ENCODE measurements around the gene ADGRF3. TPM values are rescaled to one million over a fixed set of nuclear protein-coding genes. Genes with fewer than 3 reads are reported as not detected.
A peak's percentile ranks its signal among the peaks of the same experiment; 100 is the strongest.
"Not testable (repeated sequence)": the region's sequence is repeated elsewhere in the genome, so short reads cannot be mapped to it uniquely, and the experiment has no call there.

Gene ADGRF3
- polyA plus RNA-seq, 2 donors = 0.11 to 0.12 TPM

DNA sequence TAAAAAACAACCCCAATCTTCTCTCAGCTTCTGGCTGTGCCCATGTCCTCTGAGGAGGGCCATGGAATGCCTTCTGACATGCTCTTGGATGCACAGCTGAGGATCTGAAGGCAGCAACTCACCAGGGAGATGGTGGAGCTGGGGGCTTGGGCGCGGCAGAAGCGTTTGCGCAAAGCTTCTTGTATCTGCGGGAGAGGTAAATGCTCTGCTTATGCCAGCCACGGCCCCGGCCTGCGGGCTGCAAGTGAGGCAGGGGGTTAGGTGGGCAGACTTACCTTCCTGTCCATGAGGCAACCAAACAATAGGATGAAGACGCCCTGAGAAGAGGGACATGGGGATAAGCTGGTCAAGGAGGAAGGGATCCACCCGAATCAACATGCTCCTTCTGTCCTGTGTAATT lies 36.7 kb downstream of the ADGRF3 start:
- 85 to 86% methylated on average over 10 of the region's 10 CpGs for WGBS, 2 donors
- no peaks in the 10 kb centered on the region for H3K9me3 ChIP-seq (ENCODE audit: control insufficient read depth in 2 of 2, insufficient read depth in 1 of 2, low read depth in 1 of 2, low read length in 1 of 2)
- peaks cover 0 to 18% of the 10 kb centered on the region in 2 donors for H3K4me1 ChIP-seq (ENCODE audit: control insufficient read depth in 2 of 2, insufficient read depth in 2 of 2, low read length in 1 of 2)
- H3K4me3 ChIP-seq (ENCODE audit: low read depth in 1 of 2, low read length in 2 of 2) = no peak overlapping the region
- no peaks in the 10 kb centered on the region for H3K27me3 ChIP-seq (ENCODE audit: control insufficient read depth in 1 of 2, insufficient read depth in 2 of 2, low read length in 2 of 2)
- H3K27ac ChIP-seq (ENCODE audit: low read depth in 2 of 2, low read length in 1 of 2) = no peak overlapping the region
- H3K36me3 ChIP-seq (ENCODE audit: control insufficient read depth in 2 of 2, insufficient read depth in 2 of 2, low read length in 1 of 2) = no peaks in the 10 kb centered on the region

DNA sequence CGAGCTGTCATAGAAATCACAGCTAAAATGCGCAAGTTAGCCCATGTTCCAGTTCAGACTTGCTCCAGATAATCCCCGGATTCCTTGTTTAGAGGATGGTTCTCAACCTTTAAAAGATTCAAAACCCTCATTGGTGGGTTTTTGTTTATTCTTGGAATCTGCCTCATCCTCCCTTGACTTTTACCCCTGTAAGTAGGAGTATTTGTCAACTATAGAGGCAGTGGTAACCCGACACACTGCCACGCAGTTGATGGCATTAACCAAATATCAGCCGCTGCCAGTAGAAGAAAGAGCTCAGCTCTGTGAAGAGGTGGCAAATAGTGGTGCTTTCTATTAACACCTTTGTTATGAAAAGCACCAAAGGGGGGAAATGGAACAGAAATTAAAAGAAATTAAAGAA lies 41.0 kb downstream of the ADGRF3 start:
- Histone ChIP-seq H3K27ac (ENCODE audit: low read depth in 2 of 2, low read length in 1 of 2) (no peak overlapping the region), H3K4me1 (ENCODE audit: control insufficient read depth in 2 of 2, insufficient read depth in 2 of 2, low read length in 1 of 2) (peaks cover 0 to 7% of the 10 kb centered on the region in 2 donors)
- 50 to 57% methylated on average over 6 of the region's 6 CpGs for WGBS, 2 donors

DNA sequence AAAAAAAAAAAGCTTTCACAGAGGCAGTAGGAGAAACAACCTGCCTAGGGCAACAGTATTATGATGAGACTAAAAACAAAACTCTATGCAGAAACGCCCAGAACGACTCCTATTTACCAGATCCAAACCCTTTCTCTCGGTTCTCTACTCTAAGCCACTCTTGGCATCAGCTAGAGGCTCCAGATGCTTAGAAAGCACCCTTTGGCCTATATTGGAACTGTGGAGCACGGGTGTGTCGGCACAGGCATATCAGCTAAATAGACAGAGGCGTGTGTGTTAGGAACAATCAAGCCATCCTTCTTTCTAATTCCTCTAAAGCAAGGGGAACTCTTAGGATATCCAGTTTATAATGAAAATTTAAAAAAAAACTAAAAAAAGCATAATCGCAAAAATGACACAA lies 41.5 kb downstream of the ADGRF3 start:
- H3K27me3 ChIP-seq (ENCODE audit: control insufficient read depth in 1 of 2, insufficient read depth in 2 of 2, low read length in 2 of 2); H3K36me3 ChIP-seq (ENCODE audit: control insufficient read depth in 2 of 2, insufficient read depth in 2 of 2, low read length in 1 of 2); H3K9me3 ChIP-seq (ENCODE audit: control insufficient read depth in 2 of 2, insufficient read depth in 1 of 2, low read depth in 1 of 2, low read length in 1 of 2); H3K4me1 ChIP-seq (ENCODE audit: control insufficient read depth in 2 of 2, insufficient read depth in 2 of 2, low read length in 1 of 2); H3K4me3 ChIP-seq (ENCODE audit: low read depth in 1 of 2, low read length in 2 of 2); H3K27ac ChIP-seq (ENCODE audit: low read depth in 2 of 2, low read length in 1 of 2): not testable (repeated sequence)
- 46 to 58% methylated on average over 7 of the region's 7 CpGs for WGBS, 2 donors

More for the DNA sequence above, 41.0 kb downstream of the ADGRF3 start:
- no peaks in the 10 kb centered on the region for H3K9me3 ChIP-seq (ENCODE audit: control insufficient read depth in 2 of 2, insufficient read depth in 1 of 2, low read depth in 1 of 2, low read length in 1 of 2)
- H3K36me3 ChIP-seq (ENCODE audit: control insufficient read depth in 2 of 2, insufficient read depth in 2 of 2, low read length in 1 of 2) = no peaks in the 10 kb centered on the region
- H3K4me3 ChIP-seq (ENCODE audit: low read depth in 1 of 2, low read length in 2 of 2) = no peak overlapping the region
- H3K27me3 ChIP-seq (ENCODE audit: control insufficient read depth in 1 of 2, insufficient read depth in 2 of 2, low read length in 2 of 2) = no peaks in the 10 kb centered on the region

DNA sequence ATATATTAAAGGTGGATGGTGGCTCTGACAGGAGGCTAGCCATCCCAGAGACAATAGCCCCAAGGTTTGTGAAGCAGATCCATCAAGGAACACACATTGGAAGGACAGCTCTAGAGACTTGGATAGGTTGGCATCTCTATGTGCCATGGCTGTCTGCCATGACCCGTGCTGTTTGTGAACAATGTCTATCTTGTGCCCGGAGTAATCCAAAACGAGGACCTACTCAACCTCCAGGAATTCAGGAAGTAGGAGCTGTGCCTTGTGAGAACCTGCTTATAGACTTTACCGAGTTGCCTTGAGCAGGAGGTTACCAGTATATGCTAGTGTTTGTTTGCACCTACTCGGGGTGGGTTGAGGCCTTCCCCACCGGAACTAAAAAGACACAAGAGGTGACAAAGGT lies 43.7 kb downstream of the ADGRF3 start:
- Histone ChIP-seq H3K27ac (ENCODE audit: low read depth in 2 of 2, low read length in 1 of 2) (peak overlapping the region in 1 of 2 donors; percentile 20), H3K4me3 (ENCODE audit: low read depth in 1 of 2, low read length in 2 of 2) (no peak overlapping the region), H3K9me3 (ENCODE audit: control insufficient read depth in 2 of 2, insufficient read depth in 1 of 2, low read depth in 1 of 2, low read length in 1 of 2) (no peaks in the 10 kb centered on the region), H3K36me3 (ENCODE audit: control insufficient read depth in 2 of 2, insufficient read depth in 2 of 2, low read length in 1 of 2) (no peaks in the 10 kb centered on the region), H3K27me3 (ENCODE audit: control insufficient read depth in 1 of 2, insufficient read depth in 2 of 2, low read length in 2 of 2) (no peaks in the 10 kb centered on the region), H3K4me1 (ENCODE audit: control insufficient read depth in 2 of 2, insufficient read depth in 2 of 2, low read length in 1 of 2) (peaks cover 0 to 14% of the 10 kb centered on the region in 2 donors)
- whole genome bisulfite sequencing, 2 donors = 53 to 60% methylated on average over 6 of the region's 6 CpGs

DNA sequence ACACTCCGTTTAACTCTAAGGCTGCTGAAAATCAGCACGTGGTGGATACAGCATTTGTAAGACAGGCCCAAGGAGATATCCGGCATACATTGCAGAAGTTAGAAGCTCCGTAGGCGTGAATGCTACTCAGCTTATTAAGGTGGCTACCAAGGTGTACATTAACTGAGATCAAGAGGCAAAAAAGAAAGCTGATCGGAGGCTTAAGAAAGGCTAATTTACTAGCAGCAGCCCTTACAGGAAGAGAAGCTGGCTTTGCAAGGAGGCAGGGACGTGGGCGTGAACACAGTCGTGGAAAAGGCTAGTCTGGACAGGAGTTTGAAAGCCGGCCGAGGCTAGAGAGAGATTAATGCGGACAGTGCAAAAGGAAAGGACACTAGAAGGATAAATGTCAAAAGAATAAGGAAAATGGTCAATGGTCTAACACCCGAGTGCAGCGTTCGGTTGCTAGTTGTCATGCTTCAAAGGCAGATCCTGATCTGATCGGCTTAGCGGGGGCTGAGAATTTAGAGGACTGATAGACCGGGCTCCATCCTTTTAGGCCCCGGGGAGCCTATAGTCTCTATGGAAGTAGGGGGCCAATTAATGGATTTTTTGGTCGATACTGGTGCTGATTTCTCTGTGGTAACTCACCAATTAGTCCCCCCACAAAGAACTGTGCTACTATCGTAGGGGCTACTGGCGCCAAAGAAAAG lies 46.2 kb downstream of the ADGRF3 start:
- Histone ChIP-seq H3K9me3 (ENCODE audit: control insufficient read depth in 2 of 2, insufficient read depth in 1 of 2, low read depth in 1 of 2, low read length in 1 of 2) (no peaks in the 10 kb centered on the region), H3K27ac (ENCODE audit: low read depth in 2 of 2, low read length in 1 of 2) (peak overlapping the region; percentile 91 to 96), H3K4me1 (ENCODE audit: control insufficient read depth in 2 of 2, insufficient read depth in 2 of 2, low read length in 1 of 2) (peaks cover 0 to 14% of the 10 kb centered on the region in 2 donors), H3K36me3 (ENCODE audit: control insufficient read depth in 2 of 2, insufficient read depth in 2 of 2, low read length in 1 of 2) (no peaks in the 10 kb centered on the region), H3K4me3 (ENCODE audit: low read depth in 1 of 2, low read length in 2 of 2) (peak overlapping the region in 1 of 2 donors; percentile 57), H3K27me3 (ENCODE audit: control insufficient read depth in 1 of 2, insufficient read depth in 2 of 2, low read length in 2 of 2) (no peaks in the 10 kb centered on the region)
- WGBS, 2 donors = 28 to 30% methylated on average over 22 of the region's 22 CpGs

GRCh38 chr2:26299471-26300101 lies 47.0 kb downstream of the ADGRF3 start:
- H3K9me3 ChIP-seq (ENCODE audit: control insufficient read depth in 2 of 2, insufficient read depth in 1 of 2, low read depth in 1 of 2, low read length in 1 of 2) = no peaks in the 10 kb centered on the region
- no peaks in the 10 kb centered on the region for H3K27me3 ChIP-seq (ENCODE audit: control insufficient read depth in 1 of 2, insufficient read depth in 2 of 2, low read length in 2 of 2)
- WGBS, 2 donors = 2% methylated on average over 9 of the region's 9 CpGs
- peak overlapping the region; percentile 57 to 60 for H3K4me3 ChIP-seq (ENCODE audit: low read depth in 1 of 2, low read length in 2 of 2)
- H3K36me3 ChIP-seq (ENCODE audit: control insufficient read depth in 2 of 2, insufficient read depth in 2 of 2, low read length in 1 of 2) = no peaks in the 10 kb centered on the region
- H3K27ac ChIP-seq (ENCODE audit: low read depth in 2 of 2, low read length in 1 of 2) = peak overlapping the region; percentile 96
- peaks cover 0 to 14% of the 10 kb centered on the region in 2 donors for H3K4me1 ChIP-seq (ENCODE audit: control insufficient read depth in 2 of 2, insufficient read depth in 2 of 2, low read length in 1 of 2)

GRCh38 chr2:26298638-26299393 lies 47.8 kb downstream of the ADGRF3 start:
- Histone ChIP-seq H3K4me3 (ENCODE audit: low read depth in 1 of 2, low read length in 2 of 2) (peak overlapping the region; percentile 57 to 60), H3K4me1 (ENCODE audit: control insufficient read depth in 2 of 2, insufficient read depth in 2 of 2, low read length in 1 of 2) (peaks cover 0 to 14% of the 10 kb centered on the region in 2 donors), H3K9me3 (ENCODE audit: control insufficient read depth in 2 of 2, insufficient read depth in 1 of 2, low read depth in 1 of 2, low read length in 1 of 2) (no peaks in the 10 kb centered on the region), H3K27me3 (ENCODE audit: control insufficient read depth in 1 of 2, insufficient read depth in 2 of 2, low read length in 2 of 2) (no peaks in the 10 kb centered on the region), H3K27ac (ENCODE audit: low read depth in 2 of 2, low read length in 1 of 2) (peak overlapping the region; percentile 96), H3K36me3 (ENCODE audit: control insufficient read depth in 2 of 2, insufficient read depth in 2 of 2, low read length in 1 of 2) (no peaks in the 10 kb centered on the region)
- WGBS, 2 donors = 6 to 7% methylated on average over 30 of the region's 30 CpGs

DNA sequence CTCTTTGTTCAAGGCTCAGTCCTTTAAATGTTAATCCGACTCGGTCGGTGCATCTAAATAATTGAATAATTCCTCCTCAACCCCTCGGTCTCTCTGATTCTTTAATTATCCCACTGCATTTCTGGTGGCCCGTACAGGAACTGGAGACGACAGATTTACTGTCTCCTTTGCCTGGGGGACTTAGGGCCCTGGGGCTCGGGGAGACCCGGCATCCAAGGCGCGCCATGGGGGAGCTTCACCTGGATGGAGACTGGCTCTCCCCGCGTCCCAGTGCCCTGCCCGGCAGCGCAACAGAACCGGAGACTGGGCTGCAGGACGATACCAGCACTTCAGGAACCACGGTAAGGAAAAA lies 48.3 kb downstream of the ADGRF3 start:
- peak overlapping the region; percentile 96 for H3K27ac ChIP-seq (ENCODE audit: low read depth in 2 of 2, low read length in 1 of 2)
- peak overlapping the region; percentile 57 to 60 for H3K4me3 ChIP-seq (ENCODE audit: low read depth in 1 of 2, low read length in 2 of 2)
- WGBS, 2 donors = 35 to 52% methylated on average over 17 of the region's 17 CpGs

GRCh38 chr2:26297061-26297460 lies 49.5 kb downstream of the ADGRF3 start:
- H3K9me3 ChIP-seq (ENCODE audit: control insufficient read depth in 2 of 2, insufficient read depth in 1 of 2, low read depth in 1 of 2, low read length in 1 of 2) = no peaks in the 10 kb centered on the region
- H3K4me1 ChIP-seq (ENCODE audit: control insufficient read depth in 2 of 2, insufficient read depth in 2 of 2, low read length in 1 of 2) = peaks cover 0 to 7% of the 10 kb centered on the region in 2 donors
- H3K27ac ChIP-seq (ENCODE audit: low read depth in 2 of 2, low read length in 1 of 2) = no peak overlapping the region
- no peaks in the 10 kb centered on the region for H3K36me3 ChIP-seq (ENCODE audit: control insufficient read depth in 2 of 2, insufficient read depth in 2 of 2, low read length in 1 of 2)
- H3K4me3 ChIP-seq (ENCODE audit: low read depth in 1 of 2, low read length in 2 of 2) = no peak overlapping the region
- 86 to 93% methylated on average over 3 of the region's 3 CpGs for WGBS, 2 donors
- no peaks in the 10 kb centered on the region for H3K27me3 ChIP-seq (ENCODE audit: control insufficient read depth in 1 of 2, insufficient read depth in 2 of 2, low read length in 2 of 2)

More for the DNA sequence above, 48.3 kb downstream of the ADGRF3 start:
- no peaks in the 10 kb centered on the region for H3K36me3 ChIP-seq (ENCODE audit: control insufficient read depth in 2 of 2, insufficient read depth in 2 of 2, low read length in 1 of 2)
- H3K27me3 ChIP-seq (ENCODE audit: control insufficient read depth in 1 of 2, insufficient read depth in 2 of 2, low read length in 2 of 2) = no peaks in the 10 kb centered on the region
- peaks cover 0 to 12% of the 10 kb centered on the region in 2 donors for H3K4me1 ChIP-seq (ENCODE audit: control insufficient read depth in 2 of 2, insufficient read depth in 2 of 2, low read length in 1 of 2)
- H3K9me3 ChIP-seq (ENCODE audit: control insufficient read depth in 2 of 2, insufficient read depth in 1 of 2, low read depth in 1 of 2, low read length in 1 of 2) = no peaks in the 10 kb centered on the region

All from esophagus (tissue), 2 donors.